Lung (tissue), 12 donors: ENCODE results near the gene BANF2. TPM values are rescaled to one million over a fixed set of nuclear protein-coding genes. Genes with fewer than 3 reads are reported as not detected.

Experiments
- ATAC-seq: fragments of 200-7000 bp; cut with Tn5 transposase; one replicate; pipeline ENCODE4 v1.9.1; 2020; ENCODE audit warnings: moderate number of reproducible peaks; ENCODE audit not compliant: insufficient read depth, low FRiP score
- DNase-seq, 3 donors: peaks; one replicate each; pipeline ENCODE4 v3.0.0-alpha.2; 2013 to 2017
- H3K27ac ChIP-seq, 2 donors: one replicate each; pipeline ENCODE4 v1.5.1; 2013; ENCODE audit warnings: mild to moderate bottlenecking in 2 of 2, moderate library complexity in 2 of 2, control low read depth in 1 of 2, inconsistent platforms in 1 of 2, low read depth in 1 of 2, low read length in 1 of 2
- H3K27me3 ChIP-seq, 3 donors: one replicate each; pipeline ENCODE4 v1.5.1; 2013; ENCODE audit warnings: low read length in 2 of 3; ENCODE audit not compliant: control insufficient read depth in 3 of 3, insufficient read depth in 3 of 3
- H3K36me3 ChIP-seq, 4 donors: one replicate each; pipeline ENCODE4 v1.5.1; 2013; ENCODE audit warnings: low read length in 4 of 4, mild to moderate bottlenecking in 1 of 4, moderate library complexity in 1 of 4; ENCODE audit not compliant: control insufficient read depth in 4 of 4, insufficient read depth in 4 of 4
- H3K4me1 ChIP-seq, 5 donors: one replicate each; pipeline ENCODE4 v1.5.1; 2013; ENCODE audit warnings: low read length in 5 of 5, mild to moderate bottlenecking in 2 of 5, moderate library complexity in 1 of 5; ENCODE audit not compliant: control insufficient read depth in 5 of 5, insufficient read depth in 5 of 5
- H3K4me3 ChIP-seq: one replicate; pipeline ENCODE4 v1.5.1; 2013; ENCODE audit warnings: mild to moderate bottlenecking, control low read depth, moderate library complexity
- H3K9ac ChIP-seq, 2 donors: one replicate each; pipeline ENCODE4 v1.5.1; 2013; ENCODE audit warnings: low read length in 2 of 2, control low read depth in 1 of 2; ENCODE audit not compliant: insufficient read depth in 1 of 2
- H3K9me3 ChIP-seq, 4 donors: one replicate each; pipeline ENCODE4 v1.5.1; 2013; ENCODE audit warnings: low read length in 3 of 4, mild to moderate bottlenecking in 1 of 4, moderate library complexity in 1 of 4; ENCODE audit not compliant: control insufficient read depth in 4 of 4, insufficient read depth in 3 of 4
- CTCF ChIP-seq: IDR thresholded peaks from 2 replicates; pipeline ENCODE4 v1.5.1; 2012; ENCODE audit warnings: mild to moderate bottlenecking; ENCODE audit errors: control extremely low read depth, extremely low read depth
- WGBS, 2 donors: extraction: QIAGEN DNeasy Blood & Tissue Kit; methylation state at CpG; one replicate each; pipeline ENCODE4 v1.1.7; 2013; 5-methylcytosine and 5-hydroxymethylcytosine counted together
- polyA plus RNA-seq, 2 donors: library from polyadenylated mRNA; stranded (reverse); fragments of 200-250 nt; gene quantifications; one replicate each; pipeline ENCODE4 v1.2.1, GENCODE V29; 2013
- total RNA-seq, 2 donors: library from RNA; depleted of rRNA in 1 of 2; stranded (reverse); fragments of >200 nt in 1 of 2; gene quantifications; one replicate each; pipeline ENCODE4 v1.2.1, GENCODE V29; 2014 to 2021
- donor health status: control.
- donor health status: control.
- donor health status: Bipolar disorder and iron deficiency.
- donor health status: healthy.
- donor health status: DM: yes; HTN: yes; CAD: no.

The BANF2 gene
- total and polyA plus RNA-seq, 4 donors: not detected

GRCh38 chr20:17708675-17709360 is 9.1 kb downstream of the BANF2 start:
- WGBS, 2 donors: 79 to 81% methylated on average over 7 of the region's 7 CpGs
- Histone ChIP-seq H3K4me1 (peaks cover 0 to 37% (median 9%) of the 10 kb centered on the region in 5 donors), H3K9ac (no peak overlapping the region), H3K27ac (no peak overlapping the region), H3K36me3 (no peaks in the 10 kb centered on the region), H3K4me3 (no peak overlapping the region), H3K27me3 (no peaks in the 10 kb centered on the region), H3K9me3 (no peaks in the 10 kb centered on the region)
- DNase-seq (peak in 2 of 3 donors; percentile 58 to 76), ATAC-seq (no peak)
- no peak for TF ChIP-seq CTCF

- Histone ChIP-seq H3K9me3 (no peaks in the 10 kb centered on the region), H3K27ac (no peak overlapping the region), H3K4me3 (no peak overlapping the region), H3K9ac (no peak overlapping the region), H3K36me3 (no peaks in the 10 kb centered on the region), H3K27me3 (no peaks in the 10 kb centered on the region), H3K4me1 (peaks cover 0 to 39% (median 9%) of the 10 kb centered on the region in 5 donors)
- DNase-seq: no peak
- 87 to 95% methylated on average over 12 of the region's 12 CpGs for WGBS, 2 donors
- TF ChIP-seq CTCF: no peak
- no peak for ATAC-seq
These were observed 9.9 kb downstream of the BANF2 start for GRCh38 chr20:17709361-17710293.

- no peaks in the 10 kb centered on the region for H3K36me3 ChIP-seq
- peak; percentile 80 to 82 (median 81) for DNase-seq
- WGBS, 2 donors: 75 to 82% methylated on average over 21 of the region's 21 CpGs
- no peaks in the 10 kb centered on the region for H3K9me3 ChIP-seq
- no peak overlapping the region for H3K4me3 ChIP-seq
- no peak overlapping the region for H3K27ac ChIP-seq
- H3K4me1 ChIP-seq: peaks cover 0 to 39% (median 9%) of the 10 kb centered on the region in 5 donors
- H3K27me3 ChIP-seq: no peaks in the 10 kb centered on the region
- peak overlapping the region in 1 of 2 donors; percentile 64 for H3K9ac ChIP-seq
- TF ChIP-seq CTCF: no peak
- no peak for ATAC-seq
These were observed 10.9 kb downstream of the BANF2 start for GRCh38 chr20:17710379-17711266.
